HEK293 (cell line): ENCODE measurements around the gene EFEMP2.

Source experiments
- MEIS1 ChIP-seq: sonication (generic); formaldehyde crosslinking; IDR thresholded peaks from 2 replicates; pipeline ENCODE4 v1.8.1; 2022; ENCODE audit warnings: missing genetic modification reagents, mild to moderate bottlenecking, borderline replicate concordance
- REST ChIP-seq: fragments of 450-650 bp; formaldehyde crosslinking; IDR thresholded peaks from 2 replicates; pipeline ENCODE4 v1.5.1; 2016; ENCODE audit warnings: missing biosample characterization, missing genetic modification characterization
- TCF7L2 ChIP-seq: IDR thresholded peaks from 2 replicates; pipeline ENCODE4 v1.6.1; 2011; ENCODE audit warnings: low read depth, mild to moderate bottlenecking, inconsistent platforms, low read length, moderate library complexity, borderline replicate concordance
- ZNF266 ChIP-seq: fragments of 450-650 bp; formaldehyde crosslinking; IDR thresholded peaks from 2 replicates; pipeline ENCODE4 v1.5.1; 2016; ENCODE audit warnings: missing biosample characterization, missing genetic modification characterization, low read depth
- ZNF629 ChIP-seq: fragments of 450-650 bp; formaldehyde crosslinking; IDR thresholded peaks from 2 replicates; pipeline ENCODE4 v1.5.1; 2017; ENCODE audit warnings: missing biosample characterization, missing genetic modification characterization
- ZNF777 ChIP-seq: fragments of 450-650 bp; formaldehyde crosslinking; IDR thresholded peaks from 2 replicates; pipeline ENCODE4 v1.5.1; 2017; ENCODE audit warnings: missing biosample characterization, missing genetic modification characterization, borderline replicate concordance
- TF ChIP-seq, protein P1 (sequence below): fragments of 450-650 bp; formaldehyde crosslinking; IDR thresholded peaks from 2 replicates; pipeline ENCODE4 v1.5.1; 2016; ENCODE audit warnings: missing biosample characterization, missing genetic modification characterization

DNA sequence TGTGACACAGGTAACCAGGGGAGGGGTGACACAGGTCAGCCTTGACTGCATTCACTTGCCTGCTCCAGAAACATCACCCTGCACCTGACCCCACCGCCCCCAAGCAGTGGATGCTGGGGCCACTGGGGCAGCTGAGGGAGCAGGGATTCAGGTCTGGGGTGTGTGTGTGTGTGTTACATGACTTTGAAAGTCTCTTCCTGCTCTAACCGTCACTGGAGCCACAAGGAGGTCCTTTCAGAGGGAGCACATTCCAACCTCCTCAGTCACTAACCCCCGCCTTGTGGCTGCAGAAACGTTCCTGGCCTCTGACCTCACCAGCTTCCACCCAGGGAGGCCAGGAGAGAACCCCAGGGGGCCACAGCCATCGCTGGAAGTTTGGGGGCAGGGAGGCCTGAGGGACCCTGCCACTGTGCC lies 30.5 kb upstream of the EFEMP2 start:
- TF ChIP-seq REST (tag by site-specific recombination) (no peak), ZNF266 (tag by site-specific recombination) (no peak), ZNF629 (tag by site-specific recombination) (peak; percentile 33; the same call in 1 of the 2 replicates), TCF7L2 (no peak), MEIS1 (no peak), ZNF777 (tag by site-specific recombination) (no peak)
- TF ChIP-seq, protein P1, sequence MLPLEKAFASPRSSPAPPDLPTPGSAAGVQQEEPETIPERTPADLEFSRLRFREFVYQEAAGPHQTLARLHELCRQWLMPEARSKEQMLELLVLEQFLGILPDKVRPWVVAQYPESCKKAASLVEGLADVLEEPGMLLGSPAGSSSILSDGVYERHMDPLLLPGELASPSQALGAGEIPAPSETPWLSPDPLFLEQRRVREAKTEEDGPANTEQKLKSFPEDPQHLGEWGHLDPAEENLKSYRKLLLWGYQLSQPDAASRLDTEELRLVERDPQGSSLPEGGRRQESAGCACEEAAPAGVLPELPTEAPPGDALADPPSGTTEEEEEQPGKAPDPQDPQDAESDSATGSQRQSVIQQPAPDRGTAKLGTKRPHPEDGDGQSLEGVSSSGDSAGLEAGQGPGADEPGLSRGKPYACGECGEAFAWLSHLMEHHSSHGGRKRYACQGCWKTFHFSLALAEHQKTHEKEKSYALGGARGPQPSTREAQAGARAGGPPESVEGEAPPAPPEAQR, result no peak
